Hematopoietic multipotent progenitor cell (in vitro differentiated cells): ENCODE results near the gene WNK2. TPM values are rescaled to one million over a fixed set of nuclear protein-coding genes. Genes with fewer than 3 reads are reported as not detected.

Experiments used
- DNase-seq, 3 donors: peaks; one replicate each; pipeline ENCODE4 v3.0.0-alpha.2; 2011 to 2015; ENCODE audit warnings: low read depth in 2 of 3, low spot score in 2 of 3
- total RNA-seq: library from RNA; depleted of rRNA; stranded (reverse); fragments of >200 nt; gene quantifications from one replicate; pipeline ENCODE4 v1.2.3, GENCODE V29; 2012

Gene WNK2
- total RNA-seq, 1 donor = under 0.01 TPM

DNA sequence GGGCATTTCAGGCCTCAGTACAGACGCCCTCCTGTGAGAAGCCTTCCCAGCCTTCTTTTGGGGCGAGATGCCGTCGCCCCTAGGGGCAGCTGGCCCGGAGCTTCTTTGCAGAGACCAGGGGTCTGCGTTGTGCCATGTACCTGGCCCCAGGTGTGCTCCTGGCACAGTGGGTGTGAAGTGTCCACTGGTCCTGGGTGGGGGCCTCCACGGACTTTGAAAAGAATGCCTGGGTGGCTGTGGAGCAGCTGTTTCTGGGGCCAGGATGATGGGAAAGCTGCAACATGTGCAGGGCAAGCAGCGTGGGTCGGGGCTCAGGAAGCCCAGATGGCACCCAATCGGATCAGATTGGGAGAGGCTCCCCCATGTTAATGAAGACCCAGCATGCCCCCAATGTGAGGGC, 47.8 kb downstream of the WNK2 start:
- DNase-seq = no peak

DNA sequence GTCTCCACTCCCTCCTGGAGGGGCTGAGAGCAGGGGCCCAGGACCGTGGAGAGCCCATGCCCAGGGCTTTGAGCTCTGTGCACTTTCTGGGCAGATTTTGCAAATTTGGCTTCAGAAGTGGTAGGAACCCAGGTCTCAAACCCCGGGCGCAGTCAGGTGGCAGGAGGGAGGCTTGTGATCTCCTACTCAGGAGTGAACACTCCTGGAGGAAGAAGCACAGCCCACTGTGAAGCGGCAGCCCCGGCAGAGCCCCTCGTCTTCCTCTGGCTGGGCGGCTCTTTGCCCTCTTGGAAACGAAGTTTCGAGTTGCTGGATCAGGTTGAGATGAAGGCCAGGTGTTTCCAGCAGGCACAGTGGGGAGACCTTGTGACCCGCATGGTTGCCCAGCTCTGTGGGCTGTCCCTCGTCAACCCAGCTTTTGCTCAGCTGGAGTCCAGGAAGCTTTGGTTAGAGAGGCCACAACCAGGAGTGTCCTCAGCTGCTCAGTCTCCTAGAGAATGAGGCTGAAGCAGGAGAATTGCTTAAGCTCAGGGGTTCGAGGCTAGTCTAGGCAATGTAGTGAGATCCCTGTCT, 48.5 kb downstream of the WNK2 start:
- DNase-seq = no peak

DNA sequence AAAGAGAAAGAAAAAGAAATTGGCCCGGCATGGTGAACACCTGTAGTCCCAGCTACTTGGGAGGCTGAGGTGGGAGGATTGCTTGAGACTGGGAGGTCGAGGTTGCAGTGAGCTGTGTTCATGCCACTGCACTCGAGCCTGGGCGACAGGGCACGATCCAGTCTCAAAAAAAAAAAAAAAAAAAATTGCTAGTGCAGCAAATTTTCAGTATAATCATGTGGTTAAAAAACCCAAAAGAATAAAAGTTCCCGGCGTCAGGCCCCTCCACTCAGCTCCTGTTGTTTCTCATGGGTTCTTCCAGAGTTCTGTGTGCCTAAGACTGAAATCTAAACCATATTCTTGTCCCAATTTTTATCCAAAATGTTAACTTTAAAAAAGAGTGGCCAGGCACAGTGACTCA, 49.1 kb downstream of the WNK2 start:
- no peak for DNase-seq

DNA sequence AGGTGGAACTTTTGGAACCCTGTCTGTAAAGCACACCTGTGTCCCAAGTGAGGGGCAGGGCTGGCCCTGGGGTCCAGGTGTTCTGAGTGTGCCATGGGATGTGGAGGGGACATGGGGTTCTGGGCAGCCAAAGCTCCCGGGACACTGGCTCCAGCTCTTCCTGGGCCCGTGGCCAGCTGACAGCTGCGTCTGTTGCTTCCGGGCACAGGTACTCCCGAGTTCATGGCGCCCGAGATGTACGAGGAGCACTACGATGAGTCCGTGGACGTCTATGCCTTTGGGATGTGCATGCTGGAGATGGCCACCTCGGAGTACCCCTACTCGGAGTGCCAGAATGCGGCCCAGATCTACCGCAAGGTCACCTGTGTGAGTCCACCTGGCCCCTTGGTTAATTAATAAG, 50.7 kb downstream of the WNK2 start:
- no peak for DNase-seq

DNA sequence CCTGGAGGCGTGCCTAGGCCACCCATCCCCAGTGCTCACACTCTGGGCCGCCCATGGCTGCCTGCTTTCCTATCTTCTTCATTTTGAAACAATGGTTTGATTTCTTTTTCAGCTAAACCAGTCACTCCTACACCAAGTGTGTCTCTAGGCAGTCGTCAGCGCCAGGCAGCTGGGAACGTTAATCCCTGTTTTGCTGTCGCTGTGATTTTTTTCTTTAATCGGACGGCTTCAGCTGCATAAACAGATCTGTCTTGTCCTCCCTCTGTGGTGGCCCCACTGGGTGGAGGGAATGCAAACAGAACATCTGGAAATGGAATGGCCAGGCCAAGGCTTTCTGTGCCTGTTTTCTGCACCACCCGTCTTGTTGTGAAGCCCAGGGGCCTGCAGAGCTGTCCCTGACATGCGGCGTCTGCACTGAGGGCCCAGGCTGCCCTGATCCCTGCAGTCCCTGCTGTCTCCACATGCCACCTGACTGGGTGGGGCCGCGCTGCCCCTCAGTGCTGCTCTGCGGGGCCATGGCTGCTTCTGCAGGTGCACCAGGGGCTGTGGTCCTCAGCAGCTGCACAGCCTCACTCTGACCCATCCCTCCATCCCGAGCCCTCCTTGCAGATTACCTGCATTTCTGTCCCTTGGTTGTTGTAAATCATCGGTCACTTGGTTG, 51.5 kb downstream of the WNK2 start:
- DNase-seq = no peak

DNA sequence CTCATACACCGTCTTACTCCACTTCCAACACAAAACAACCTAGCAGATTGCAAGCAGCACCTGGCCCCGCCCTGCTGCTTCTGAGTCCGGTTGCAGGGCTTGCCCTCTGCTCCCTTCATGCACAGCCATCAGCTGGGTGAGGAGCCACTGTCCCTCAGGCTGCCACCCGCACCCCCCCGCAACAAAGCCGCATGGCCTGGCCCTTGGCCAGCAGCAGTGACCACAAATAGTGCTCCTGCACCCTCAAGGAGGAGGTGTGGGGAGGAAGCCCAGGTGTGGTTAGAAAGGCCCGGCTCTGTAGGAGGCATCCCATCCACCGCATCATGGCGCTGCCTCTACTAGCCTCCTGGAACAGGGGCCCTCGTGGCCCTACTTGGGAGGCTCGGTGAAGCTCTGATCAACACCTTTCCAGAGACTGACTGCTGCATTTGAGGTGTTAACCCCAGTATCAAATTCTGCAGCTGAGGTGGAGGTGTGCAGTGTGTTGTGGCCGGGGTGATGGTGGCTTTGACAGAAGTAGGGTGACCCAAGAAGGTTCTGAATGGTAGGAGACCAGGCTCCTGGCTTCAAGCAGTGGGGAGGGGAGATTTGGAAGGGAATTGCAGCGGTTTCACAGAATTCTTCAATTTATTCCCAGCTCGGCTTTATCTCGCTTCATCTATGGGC, 52.7 kb downstream of the WNK2 start:
- no peak for DNase-seq

- peak in 2 of 3 donors; percentile 16 to 47 for DNase-seq
Measured at GRCh38 chr9:93237540-93237939, 53.6 kb downstream of the WNK2 start.

DNA sequence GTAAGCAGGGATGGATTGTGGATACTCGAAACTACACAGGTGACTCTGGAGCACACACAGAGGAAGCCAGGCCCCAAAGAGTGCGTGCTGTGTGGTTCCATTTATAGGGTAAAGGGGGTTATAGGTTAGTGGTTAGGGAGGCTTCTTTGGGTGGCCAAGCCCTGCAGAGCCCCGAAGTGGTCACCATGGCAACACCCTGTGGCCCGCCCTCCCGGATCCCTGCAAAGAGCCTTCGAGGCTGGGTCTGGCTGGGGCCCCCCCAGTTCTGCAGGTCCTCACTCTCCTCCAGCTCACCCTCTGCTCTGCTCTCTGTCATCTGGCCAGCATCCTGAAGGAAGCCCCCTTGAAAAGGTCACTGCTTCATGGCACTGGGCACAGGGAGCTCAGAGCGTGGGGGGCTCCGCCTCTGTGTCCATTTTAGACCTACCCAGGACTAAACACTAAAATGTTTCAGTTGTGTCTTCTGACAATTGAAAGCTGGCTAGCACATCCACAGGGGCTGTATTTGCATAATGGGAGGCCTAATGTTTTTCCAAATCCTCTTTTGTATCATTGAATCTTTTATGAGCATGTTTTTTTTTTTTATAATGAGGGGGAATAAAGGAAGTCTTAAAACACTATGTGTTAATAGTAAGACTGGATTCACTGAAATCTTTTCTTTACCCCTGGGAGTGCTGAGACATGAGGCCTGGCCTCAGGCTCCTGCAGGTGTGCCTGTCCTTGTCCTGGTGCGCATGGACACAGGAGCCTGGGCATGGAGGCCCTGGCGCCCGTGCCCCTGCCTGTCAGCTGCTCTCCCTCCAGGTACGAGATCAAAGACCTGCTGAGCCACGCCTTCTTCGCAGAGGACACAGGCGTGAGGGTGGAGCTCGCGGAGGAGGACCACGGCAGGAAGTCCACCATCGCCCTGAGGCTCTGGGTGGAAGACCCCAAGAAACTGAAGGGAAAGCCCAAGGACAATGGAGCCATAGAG, 55.3 kb downstream of the WNK2 start:
- DNase-seq = no peak

DNA sequence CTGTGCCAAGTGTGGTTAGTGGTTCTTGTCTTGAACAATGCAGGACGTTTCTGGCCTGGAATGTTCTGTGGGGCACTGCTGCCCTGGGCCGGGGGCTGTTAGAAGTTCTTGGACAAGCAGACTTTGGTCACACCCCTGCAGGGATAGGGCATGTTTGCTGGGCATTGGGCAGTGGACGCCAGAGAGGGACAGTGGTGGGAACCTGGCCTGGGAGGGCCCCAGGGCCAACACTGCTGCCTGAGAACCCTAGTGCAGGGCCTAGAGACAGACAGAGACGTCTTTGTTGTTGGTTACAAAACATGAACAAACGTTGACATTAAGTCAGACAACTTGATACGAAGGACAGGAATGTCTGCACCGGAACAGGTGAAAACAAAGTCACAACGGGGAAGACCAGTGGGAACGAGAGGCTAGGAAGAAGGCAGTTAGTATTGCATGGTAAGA, 57.0 kb downstream of the WNK2 start:
- DNase-seq = no peak

DNA sequence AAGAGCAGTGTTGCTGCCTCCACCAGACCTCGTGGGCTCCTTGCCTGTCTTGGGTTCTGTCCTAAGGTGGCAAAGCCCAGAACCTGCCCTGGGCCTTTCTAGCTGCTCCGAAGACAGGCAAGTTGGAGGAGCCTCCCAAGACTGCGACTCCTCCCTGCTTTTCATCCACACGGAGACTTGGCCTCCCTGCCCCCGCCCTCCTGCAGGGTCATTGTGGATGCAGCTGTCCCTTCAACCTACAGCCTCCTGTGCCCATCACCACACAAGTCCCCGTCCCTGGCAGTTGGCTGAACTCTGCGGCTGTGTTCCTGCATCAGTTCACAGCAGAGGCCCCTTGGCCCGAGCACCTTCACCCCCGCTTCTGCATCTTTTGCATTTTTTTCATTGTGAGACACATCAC, 59.2 kb downstream of the WNK2 start:
- no peak for DNase-seq

- DNase-seq = no peak
Measured at GRCh38 chr9:93244101-93244500, 60.2 kb downstream of the WNK2 start.

- DNase-seq = no peak
Measured at GRCh38 chr9:93244510-93245436, 60.8 kb downstream of the WNK2 start.

GRCh38 chr9:93245437-93245970, 61.6 kb downstream of the WNK2 start:
- DNase-seq = no peak

GRCh38 chr9:93246111-93246510, 62.2 kb downstream of the WNK2 start:
- no peak for DNase-seq

GRCh38 chr9:93246526-93246925, 62.6 kb downstream of the WNK2 start:
- no peak for DNase-seq

GRCh38 chr9:93247099-93247865, 63.3 kb downstream of the WNK2 start:
- DNase-seq = no peak

GRCh38 chr9:93247892-93248291, 64.0 kb downstream of the WNK2 start:
- no peak for DNase-seq

GRCh38 chr9:93248386-93249040, 64.6 kb downstream of the WNK2 start:
- DNase-seq = no peak
